HG03066 (cell line): ENCODE data around the gene MBD1.
"Not testable (repeated sequence)": the region's sequence is repeated elsewhere in the genome, so short reads cannot be mapped to it uniquely, and the experiment has no call there.

Experiments
- ATAC-seq: cut with Tn5 transposase; IDR thresholded peaks from one replicate; pipeline ENCODE4 v1.9.1; 2021; ENCODE audit warnings: low read depth; ENCODE audit not compliant: unreplicated experiment

MBD1 gene, protein sequence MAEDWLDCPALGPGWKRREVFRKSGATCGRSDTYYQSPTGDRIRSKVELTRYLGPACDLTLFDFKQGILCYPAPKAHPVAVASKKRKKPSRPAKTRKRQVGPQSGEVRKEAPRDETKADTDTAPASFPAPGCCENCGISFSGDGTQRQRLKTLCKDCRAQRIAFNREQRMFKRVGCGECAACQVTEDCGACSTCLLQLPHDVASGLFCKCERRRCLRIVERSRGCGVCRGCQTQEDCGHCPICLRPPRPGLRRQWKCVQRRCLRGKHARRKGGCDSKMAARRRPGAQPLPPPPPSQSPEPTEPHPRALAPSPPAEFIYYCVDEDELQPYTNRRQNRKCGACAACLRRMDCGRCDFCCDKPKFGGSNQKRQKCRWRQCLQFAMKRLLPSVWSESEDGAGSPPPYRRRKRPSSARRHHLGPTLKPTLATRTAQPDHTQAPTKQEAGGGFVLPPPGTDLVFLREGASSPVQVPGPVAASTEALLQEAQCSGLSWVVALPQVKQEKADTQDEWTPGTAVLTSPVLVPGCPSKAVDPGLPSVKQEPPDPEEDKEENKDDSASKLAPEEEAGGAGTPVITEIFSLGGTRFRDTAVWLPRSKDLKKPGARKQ

DNA sequence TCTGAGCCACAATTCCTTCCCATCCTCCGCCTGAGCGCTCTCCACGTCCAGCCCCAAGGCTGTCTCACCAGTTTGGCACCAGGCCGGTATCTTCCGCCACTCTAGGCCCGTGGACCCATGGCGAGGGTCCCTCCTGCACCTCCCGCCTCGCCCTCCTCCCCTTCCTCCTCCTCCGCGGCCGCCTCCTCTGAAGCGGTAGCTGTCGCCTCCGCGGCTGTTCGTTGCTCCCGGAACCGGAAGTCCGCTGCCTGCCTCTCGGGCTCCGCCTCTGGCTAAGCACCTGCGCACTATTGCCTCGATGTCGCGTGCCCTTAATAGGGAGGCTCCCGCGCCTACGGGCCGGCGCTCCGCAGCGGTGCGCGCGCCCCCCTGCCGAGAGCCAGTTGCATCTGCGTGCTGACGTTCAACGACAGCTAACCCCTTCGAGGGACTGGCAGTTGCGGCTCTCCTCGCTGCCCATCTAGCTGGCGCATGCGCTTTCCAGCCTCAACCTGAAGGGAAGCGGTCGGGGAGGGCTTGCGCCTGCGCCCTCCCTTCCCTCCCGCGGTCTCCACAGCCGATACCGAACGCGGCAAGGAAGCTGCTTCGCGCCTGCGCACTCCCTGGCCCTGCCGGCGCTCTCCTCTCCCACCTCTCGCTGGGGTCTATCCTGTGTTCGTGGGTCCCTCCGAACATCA lies at the start of gene MBD1:
MBD1 (minus strand) TSS at position 229 of the 677 bp plus-strand sequence. CDS start 1,531 bp downstream, outside the sequence.
- ATAC-seq: peak; percentile 92

DNA sequence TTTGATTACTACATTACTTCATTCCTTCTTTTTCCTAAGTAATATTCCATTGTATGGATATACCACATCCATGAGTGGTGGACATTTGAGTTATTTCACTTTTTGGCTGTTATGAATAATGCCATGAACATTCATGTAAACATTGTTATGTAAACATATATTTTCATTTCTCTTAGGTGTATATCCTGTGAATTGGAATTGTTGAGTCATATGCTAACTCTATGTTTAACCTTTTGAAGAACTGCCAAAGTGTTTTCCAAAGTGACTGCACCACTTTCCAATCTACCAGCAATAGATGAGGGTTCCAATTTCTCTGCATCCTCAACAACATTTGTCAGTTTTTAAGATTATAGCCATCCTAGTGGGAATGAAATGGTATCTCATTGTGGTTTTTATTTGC lies 48.9 kb upstream of the MBD1 start:
- ATAC-seq: no peak

DNA sequence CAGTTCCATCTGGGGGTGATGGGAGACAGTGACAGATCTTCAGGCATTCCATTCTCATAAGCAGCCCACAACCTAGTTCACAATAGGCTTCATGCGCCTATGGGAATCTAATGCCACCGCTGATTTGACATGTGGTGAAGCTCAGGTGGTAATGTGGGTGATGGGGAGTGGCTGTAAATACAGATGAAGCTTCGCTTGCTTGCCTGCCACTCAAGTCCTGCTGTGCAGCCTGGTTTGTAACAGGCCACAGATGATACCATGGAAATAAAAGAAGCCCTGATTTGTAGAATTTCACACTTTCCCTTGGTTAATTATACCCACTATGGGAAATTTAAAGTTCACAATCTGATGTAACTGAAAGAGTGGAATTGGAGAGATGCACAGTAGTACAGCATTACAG lies 46.7 kb upstream of the MBD1 start:
- ATAC-seq: no peak

DNA sequence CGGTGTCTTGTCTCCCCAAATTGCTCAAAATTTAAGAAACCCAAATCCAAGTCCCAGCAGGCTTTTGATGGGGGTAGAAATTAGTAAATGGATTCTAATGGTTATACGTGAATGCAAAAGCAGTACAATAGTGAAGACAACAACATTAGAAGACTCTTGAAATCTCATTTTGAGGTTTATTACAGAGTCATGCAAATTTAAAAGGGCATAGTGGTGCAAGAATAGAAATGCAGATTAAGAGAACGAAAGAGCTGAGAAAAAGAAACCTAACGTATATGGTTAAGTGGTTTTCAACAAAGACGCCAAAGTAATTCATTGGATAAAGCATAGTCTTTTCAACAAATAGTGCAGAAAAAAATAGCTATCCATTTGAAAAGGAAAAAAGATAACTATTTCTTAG lies 39.4 kb upstream of the MBD1 start:
- no peak for ATAC-seq

DNA sequence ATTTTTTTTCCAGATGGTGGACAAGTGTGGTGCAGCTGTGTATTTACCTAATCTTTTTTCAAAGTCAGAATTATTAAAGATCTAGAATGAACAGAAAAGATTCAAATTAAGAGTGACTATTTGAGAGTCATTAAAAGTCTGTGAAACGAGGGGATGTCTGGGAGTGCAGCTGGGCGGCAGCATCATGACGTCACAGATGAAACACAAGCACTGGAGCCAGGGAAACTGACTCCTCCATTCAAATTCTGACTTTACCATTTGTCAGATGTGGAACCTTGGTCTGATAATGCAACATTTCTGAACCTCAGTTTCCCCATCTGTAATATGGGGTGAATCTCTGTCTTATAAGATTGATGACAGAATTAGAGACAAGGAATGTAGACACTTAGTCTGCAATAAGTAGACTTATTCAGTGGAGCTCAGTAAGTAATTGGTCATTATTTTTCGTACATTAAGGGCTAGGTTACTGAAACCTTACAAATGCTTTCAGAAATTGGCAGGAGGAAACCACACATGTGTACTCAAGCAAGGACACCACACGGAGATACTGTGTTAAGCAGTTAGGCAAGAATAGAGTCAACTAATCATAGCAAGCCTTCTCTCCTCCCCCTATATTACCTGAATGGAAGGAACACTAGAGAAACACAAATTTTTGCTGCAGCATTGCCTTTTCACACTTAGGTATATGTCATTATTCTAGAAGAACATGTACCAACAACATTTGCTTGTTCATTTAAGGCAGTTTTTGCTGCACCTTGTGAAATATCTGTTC lies 34.0 kb upstream of the MBD1 start:
- peak; percentile 63 for ATAC-seq

DNA sequence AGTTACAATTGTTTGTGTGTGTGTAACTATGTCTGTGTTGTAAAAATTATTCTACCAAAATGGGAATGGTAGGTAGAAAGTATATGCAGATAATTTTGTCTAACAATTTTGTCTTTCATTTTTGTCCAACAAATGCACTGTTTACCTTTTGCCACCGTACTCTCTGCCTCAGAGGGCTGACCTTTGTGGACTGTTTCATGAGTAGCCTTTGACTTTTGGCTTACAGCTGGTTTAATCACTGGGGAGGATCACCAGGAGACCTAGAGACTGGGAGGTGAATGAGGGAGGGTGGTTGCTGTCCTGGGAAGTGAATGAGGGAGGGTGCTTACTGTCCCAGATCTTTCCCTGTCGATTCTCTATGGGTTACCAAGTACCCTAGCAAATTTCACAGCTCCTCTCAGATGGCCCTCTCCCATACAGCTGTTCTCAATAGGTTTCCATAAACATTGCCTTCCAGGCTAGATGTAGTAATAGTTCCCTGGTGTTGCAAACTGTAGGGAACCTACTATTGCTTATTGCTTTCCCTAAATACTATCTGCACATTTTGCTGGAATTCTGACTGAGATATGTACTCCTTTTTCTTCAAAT lies 32.6 kb upstream of the MBD1 start:
- no peak for ATAC-seq

DNA sequence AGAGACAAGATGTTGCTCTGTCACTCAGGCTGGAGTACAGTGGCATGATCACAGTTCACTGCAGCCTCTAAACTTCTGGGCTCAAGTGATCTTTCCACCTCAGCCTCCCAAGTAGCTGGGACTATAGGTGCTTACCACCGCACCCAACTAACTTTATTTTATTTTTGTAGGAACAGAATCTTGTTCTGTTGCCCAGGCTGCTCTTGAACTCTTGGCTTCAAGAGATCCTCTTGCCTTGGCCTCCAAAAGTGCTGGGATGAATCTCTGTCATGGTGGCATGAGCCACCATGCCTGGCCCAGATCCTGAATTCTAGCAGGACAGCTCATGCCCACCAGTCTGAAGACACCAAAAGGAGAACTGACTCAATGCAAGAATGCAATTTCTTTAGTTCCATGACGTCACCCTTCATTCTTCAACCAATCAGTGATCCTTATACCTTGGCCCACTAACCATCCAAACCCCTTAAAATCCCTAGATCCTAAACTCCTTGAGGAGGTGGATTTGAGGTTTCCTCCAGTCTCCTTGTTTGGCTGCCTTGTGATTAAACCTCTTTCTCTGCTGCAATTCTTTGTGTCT lies 31.8 kb upstream of the MBD1 start:
- peak; percentile 20 for ATAC-seq

DNA sequence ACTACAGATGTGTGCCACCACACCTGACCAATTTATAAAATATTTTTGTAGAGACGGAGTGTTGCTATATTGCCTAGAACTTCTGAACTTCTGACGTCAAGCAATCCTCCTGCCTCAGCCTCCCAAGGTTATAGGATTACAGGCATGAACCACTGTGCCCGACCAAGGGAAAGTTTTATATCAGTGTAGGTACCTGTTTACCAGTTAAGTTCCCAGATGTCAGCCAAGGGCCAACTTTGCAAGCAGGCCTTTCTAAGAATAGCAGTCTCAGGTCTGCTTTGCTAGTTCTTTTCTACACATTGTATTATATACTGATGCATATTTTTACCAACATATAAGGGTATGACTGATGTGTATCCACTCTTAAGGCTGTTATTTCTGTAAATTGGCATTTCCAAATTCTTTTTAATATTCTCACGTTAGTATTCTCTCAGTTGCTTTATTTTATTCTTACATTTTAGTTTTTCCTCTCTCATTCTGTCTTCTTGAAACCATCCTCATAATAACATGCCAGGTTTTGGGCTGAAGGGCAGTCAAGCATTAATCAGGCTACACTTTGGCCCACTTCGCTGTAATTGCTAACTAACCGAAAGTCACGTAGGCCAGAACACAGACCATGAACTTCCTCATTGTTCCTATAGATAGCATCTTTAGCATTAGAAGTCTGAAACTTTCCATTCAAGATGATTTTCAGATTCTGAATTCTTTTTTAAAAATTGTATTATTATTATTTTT lies 31.1 kb upstream of the MBD1 start:
- peak; percentile 71 for ATAC-seq

DNA sequence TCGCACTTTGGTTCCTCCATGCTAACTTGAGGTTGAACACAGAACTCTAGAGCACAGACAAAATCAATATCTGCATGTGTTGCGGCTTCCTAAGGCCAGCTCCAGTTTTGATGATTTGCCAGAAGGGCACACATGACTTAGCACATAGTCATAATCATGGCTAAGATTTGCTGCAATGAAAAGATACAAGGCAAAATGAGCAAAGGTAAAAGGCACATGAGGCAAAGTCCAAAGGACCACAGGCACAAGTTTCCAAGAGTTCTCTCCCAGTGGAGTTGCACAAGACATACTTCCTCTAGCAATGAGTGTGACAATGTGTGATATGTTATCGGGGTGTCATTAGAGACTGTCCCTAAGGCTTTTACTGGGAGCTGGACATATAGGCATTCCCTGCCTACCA lies 30.3 kb upstream of the MBD1 start:
- no peak for ATAC-seq

DNA sequence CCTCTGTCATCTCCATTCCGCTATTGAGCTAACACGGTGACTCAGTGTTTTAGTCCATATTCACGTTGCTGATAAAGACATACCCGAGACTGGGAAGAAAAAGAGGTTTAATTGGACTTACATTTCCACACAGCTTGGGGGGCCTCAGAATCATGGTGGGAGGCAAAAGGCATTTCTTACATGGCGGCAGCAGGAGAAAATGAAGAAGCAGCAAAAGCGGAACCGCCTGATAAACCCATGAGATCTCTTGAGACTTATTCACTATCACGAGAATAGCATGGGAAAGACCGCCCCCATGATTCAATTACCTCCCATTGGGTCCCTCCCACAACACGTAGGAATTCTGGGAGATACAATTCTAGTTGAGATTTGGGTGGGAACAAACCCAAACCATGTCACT lies 28.8 kb upstream of the MBD1 start:
- no peak for ATAC-seq

DNA sequence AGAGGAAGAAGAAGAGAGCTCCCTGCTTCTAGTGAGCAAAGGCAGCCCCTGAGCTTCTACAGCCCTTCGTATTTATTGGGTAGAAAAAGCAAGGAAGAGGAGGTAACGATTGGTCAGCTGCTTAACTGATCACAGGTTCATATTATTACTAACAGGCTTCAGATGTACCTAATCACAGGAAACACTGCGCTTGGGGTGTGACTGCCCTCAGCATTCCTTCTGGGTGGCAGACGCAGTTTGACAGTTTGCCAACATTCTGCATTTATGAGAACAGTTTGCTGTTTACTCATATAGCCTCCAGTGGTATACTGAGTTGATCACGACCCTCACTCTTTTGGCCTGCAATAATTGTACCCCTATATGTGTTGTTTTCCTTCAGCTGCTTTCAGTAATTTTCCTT lies 27.5 kb upstream of the MBD1 start:
- not testable (repeated sequence) for ATAC-seq

DNA sequence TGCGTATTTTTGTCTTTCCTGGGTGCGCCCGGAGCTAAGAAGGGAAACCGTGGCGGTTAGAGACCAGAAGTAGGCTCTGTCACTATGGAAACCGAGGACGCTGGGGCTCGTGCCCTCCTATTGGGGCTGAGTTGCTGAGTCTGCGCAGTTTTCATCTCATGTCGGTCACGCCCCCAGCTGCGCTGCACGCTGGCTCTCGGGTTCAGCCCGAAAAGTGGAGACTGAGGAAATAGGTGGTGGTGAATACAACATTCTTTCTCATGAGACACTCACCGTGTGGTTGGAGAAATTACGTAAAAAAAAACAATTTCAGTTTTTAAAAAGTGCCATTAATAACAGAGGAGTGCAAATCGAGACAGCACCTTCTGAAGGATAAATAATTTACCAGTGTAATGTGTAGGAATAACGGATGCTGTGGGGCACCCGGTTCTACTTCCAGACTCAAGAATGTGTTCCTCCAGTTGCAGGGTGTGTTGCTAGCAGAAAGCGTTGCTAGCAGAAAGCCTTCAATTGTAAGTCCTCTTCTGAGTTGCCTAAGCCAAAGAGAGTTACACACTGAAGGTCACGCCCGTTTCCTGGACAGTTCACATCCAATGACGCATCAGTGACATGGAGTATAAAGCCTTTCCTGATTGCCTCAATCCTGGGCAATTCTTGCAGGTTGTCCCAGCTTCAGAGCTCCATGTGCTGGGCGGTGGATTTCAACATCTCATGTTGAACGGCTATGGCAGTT lies 26.6 kb upstream of the MBD1 start:
- peak; percentile 88 for ATAC-seq

DNA sequence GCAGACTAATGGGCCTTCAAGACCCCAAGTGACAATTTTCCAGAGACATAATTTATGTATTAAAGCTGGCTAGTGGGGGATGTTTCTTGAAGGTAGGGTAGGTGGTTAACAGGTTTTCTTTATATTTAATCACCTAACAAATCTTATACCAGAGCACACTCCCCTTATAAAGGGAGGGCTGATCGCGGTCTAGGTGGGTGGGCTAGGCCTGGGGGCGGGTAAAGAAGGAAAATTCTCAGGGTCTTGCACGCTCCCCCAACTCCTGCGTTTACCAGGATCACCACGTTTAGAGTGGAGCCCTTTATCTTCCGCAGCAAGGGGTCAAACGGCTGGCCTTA lies 26.0 kb upstream of the MBD1 start:
- no peak for ATAC-seq

DNA sequence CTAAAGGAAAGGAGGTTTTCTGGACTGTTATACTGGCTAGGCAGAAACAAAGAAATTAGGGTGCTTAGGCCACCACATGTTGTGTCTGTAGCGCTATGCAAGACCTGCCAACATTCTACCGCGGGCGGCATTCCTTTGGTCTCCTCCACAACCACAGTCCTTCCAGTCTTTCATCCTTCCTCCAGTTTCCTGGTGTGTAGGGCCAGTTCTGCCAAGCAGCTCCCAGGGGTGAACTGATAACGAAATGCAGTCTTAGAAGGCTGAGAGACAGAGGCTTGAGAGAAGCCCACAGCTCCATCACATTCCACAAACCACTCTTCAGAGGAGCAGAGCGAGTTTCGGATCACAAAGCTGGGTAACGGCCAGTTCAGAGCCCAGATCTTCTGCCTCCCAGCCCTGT lies 25.6 kb upstream of the MBD1 start:
- ATAC-seq: no peak

DNA sequence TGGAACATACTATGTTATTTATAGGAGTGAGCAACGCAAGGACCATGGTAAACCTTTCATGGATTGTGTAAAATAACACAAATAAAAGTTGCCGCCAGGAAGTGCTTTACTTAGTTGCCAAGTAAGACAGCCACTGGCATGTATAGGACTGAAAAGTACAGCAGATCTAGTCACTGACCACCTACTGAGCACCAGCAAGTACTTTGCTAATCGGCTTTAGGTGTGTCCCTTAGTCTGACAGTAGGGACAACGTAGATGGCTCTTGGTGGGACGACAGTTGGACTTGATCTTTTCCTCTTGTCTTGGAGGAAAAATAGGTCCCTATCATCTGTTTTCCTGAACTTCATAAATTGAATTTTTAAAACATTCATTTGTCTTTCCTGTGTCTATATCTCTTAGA lies 19.8 kb upstream of the MBD1 start:
- ATAC-seq: no peak

DNA sequence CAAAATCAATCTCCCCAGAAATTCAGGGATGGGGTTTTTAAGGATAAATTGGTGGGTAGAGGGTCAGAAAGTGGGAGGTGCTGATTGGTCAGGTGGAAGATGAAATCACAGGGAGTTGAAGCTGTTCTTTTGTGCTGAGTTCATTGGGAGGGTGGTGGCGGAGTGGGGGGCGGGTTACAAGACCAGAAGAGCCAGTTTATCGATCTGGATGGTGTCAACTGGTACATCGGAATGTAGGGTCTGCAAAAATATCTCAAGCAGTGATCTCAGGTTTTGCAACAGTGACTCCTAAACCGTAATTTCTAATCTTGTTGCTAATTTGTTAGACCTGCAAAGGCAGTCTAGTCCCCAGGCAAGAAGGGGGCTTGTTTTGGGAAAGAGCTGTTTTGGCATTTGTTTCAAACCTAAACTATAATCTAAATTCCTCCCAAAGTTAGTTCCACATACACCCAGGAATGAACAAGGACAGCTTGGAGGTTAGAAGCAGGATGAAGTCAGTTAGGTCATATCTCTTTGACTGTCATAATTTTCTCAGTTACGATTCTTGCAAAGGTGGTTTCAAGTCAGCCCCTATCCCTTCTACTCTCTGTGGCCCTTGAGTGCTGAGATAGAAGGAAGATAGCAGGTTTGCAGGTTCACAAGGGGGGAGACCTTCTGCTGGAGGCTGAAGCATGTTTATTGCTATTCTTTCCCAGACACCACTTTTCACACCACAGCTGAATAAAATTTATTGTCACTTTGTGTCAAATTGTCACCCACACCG lies 18.5 kb upstream of the MBD1 start:
- no peak for ATAC-seq

DNA sequence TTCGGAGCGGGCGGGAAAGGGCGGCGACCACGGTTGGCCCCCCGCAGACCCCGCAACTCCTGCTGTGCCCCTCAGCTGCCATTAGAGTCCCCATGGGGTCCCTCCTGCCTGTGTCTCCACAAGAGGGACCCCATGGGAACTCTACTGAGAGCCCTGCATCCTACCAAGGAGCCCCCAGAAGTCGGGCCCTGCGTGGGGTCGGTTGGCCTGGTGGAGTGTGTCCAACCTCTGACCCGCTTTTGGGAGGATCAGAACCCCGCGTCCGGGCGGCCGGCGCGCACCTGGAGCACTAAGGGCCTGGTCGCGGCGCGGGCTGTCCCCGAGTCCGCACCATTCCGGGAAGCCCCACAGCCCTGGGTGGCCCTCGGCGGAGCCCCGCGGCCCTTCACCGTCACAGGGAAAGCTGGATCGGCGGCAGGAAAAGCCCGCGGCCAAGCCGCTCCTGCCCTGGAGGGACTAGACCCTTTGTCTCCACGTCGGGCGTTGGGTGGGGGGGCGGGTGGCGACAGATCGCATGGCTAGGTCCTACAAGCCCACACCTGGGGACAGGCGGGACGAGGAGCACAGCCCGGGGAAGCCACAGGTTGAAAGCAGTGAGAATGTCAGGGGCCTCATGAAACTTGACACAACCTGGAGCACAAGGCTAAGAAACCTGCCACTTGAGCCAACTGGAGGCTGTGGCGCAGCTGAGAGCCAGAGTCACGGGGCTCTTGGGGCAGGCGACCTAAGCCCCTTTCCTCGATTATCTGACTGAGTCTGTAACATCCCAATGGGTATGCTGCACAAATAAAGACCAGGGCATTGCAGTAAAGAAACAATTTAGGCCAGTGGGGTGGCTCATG lies 17.3 kb upstream of the MBD1 start:
- ATAC-seq: peak; percentile 7
